DOHH2 (cell line): ENCODE results near the gene TTC21A.

Experiments used
- H3F3A ChIP-seq: fragments of 200-600 bp; sonication (generic), shearing (Covaris generic); 2 replicates; pipeline ENCODE4 v1.6.0; 2016; ENCODE audit warnings: antibody characterized with exemption, mild to moderate bottlenecking; ENCODE audit not compliant: control insufficient read depth, insufficient read depth
- H3K27ac ChIP-seq: fragments of 200-600 bp; sonication (generic); 2 replicates; pipeline ENCODE4 v1.5.1; 2014; ENCODE audit warnings: low read depth, mild to moderate bottlenecking, low read length, moderate library complexity
- H3K27me3 ChIP-seq: fragments of 200-600 bp; sonication (generic); 2 replicates; pipeline ENCODE4 v1.6.1; 2014; ENCODE audit warnings: mild to moderate bottlenecking, low read length, mixed read lengths; ENCODE audit not compliant: control insufficient read depth
- H3K36me3 ChIP-seq: fragments of 200-600 bp; sonication (generic); 2 replicates; pipeline ENCODE4 v1.6.1; 2014; ENCODE audit warnings: mild to moderate bottlenecking, low read length, moderate library complexity, mixed read lengths; ENCODE audit not compliant: control insufficient read depth
- H3K4me1 ChIP-seq: fragments of 200-600 bp; sonication (generic); 2 replicates; pipeline ENCODE4 v1.6.1; 2014; ENCODE audit warnings: mild to moderate bottlenecking, low read length, mixed read lengths; ENCODE audit not compliant: control insufficient read depth
- H3K4me2 ChIP-seq: fragments of 200-600 bp; sonication (generic); 2 replicates; pipeline ENCODE4 v1.6.0; 2014; ENCODE audit warnings: mild to moderate bottlenecking, low read length, moderate library complexity
- H3K4me3 ChIP-seq: fragments of 200-600 bp; sonication (generic); 2 replicates; pipeline ENCODE4 v1.5.1; 2014; ENCODE audit warnings: mild to moderate bottlenecking, low read length, mixed read lengths
- H3K79me2 ChIP-seq: fragments of 200-600 bp; sonication (generic); 2 replicates; pipeline ENCODE4 v1.6.1; 2014; ENCODE audit warnings: mild to moderate bottlenecking, low read length, mixed read lengths; ENCODE audit not compliant: control insufficient read depth
- H3K9me2 ChIP-seq: fragments of 200-600 bp; sonication (generic); replicated peaks from 2 replicates; pipeline ENCODE4 v1.6.1; 2014; ENCODE audit warnings: mild to moderate bottlenecking, low read length, mixed read lengths; ENCODE audit not compliant: control insufficient read depth
- H3K9me3 ChIP-seq: fragments of 200-600 bp; sonication (generic); 2 replicates; pipeline ENCODE4 v1.6.1; 2014; ENCODE audit warnings: antibody characterized with exemption, low read length, mixed read lengths; ENCODE audit not compliant: control insufficient read depth, insufficient read depth
- H4K20me1 ChIP-seq: fragments of 200-600 bp; sonication (generic); 2 replicates; pipeline ENCODE4 v1.6.0; 2014; ENCODE audit warnings: low read depth, mild to moderate bottlenecking, antibody characterized with exemption, low read length, moderate library complexity; ENCODE audit not compliant: control insufficient read depth, insufficient read depth
- CTCF ChIP-seq: fragments of 200-600 bp; sonication (generic); IDR thresholded peaks from one replicate; pipeline ENCODE4 v1.5.1; 2014; ENCODE audit warnings: antibody characterized with exemption, mild to moderate bottlenecking, low read depth, low read length; ENCODE audit not compliant: poor library complexity, severe bottlenecking
- EZH2phosphoT487 ChIP-seq: fragments of 200-600 bp; sonication (generic); IDR thresholded peaks from 2 replicates; pipeline ENCODE4 v1.6.1; 2017; ENCODE audit warnings: borderline replicate concordance, mild to moderate bottlenecking, antibody characterized with exemption, low read length, moderate library complexity, mixed read lengths

The TTC21A gene

DNA sequence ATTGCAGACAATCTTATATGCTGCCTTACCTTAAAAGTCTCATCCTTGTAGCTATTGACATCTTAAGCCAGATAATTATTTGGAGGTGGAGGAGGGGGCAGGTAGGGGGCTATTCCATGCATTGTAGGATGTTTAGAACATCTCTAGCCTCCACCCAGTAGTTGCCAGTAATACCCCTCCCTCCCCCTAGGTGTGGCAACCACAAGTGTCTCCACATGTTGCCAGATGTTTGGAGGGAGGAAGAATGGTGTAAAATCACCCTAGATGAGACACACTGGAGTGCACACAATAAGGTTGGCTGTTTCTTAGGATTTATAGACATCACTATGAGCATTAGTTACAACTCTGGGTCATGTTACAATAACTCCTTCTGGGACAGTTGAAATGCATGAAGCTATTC lies 27.5 kb upstream of the TTC21A start:
- Histone ChIP-seq H3K4me2 (no peak overlapping the region), H3K27me3 (no peaks in the 10 kb centered on the region), H3K4me3 (no peak overlapping the region), H3K36me3 (peaks cover 28% of the 10 kb centered on the region), H3K79me2 (no peaks in the 10 kb centered on the region), H3K4me1 (no peaks in the 10 kb centered on the region), H4K20me1 (no peaks in the 10 kb centered on the region), H3K9me2 (no peaks in the 10 kb centered on the region), H3F3A (no peaks in the 10 kb centered on the region), H3K9me3 (no peaks in the 10 kb centered on the region), H3K27ac (no peak overlapping the region)
- no peak for TF ChIP-seq CTCF
- TF ChIP-seq EZH2phosphoT487: no peak

DNA sequence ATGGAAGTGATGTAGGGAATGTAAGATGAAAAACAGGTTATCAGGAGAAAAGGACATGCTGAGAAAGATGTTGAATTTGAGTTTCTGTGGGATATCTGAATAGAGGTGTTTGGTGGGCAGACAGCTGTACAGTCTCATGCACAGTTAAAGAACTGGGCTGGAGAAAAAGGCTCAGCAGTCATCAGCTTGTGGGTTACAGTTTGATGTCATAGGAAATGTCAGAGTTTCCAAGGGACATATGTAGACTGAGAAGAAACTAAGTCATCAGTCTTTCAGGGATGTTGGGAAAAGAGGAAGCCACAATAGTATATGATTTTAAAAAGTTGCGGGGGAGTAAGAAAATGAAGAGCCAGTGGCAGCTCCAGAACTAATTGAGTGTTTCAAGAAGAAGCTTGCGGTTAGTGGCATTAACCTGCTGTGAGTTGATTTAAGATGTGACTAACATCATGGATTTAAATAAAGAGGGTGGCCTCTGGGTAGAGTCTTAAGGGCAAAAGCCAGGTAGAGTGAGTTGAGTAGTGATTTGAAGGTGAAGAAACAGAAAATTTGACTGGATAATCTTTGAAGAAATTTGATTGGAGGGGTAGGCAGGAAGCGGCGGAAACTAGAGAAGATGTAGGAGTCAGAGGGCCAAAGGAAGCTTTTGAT lies 24.7 kb upstream of the TTC21A start:
- Histone ChIP-seq H3K27me3 (no peaks in the 10 kb centered on the region), H3F3A (0 out of 2 replicates have a peak, but pooled peaks cover 2% of the 10 kb centered on the region), H3K36me3 (peaks cover 28% of the 10 kb centered on the region), H3K4me3 (no peak overlapping the region), H4K20me1 (no peaks in the 10 kb centered on the region), H3K9me2 (no peaks in the 10 kb centered on the region), H3K27ac (no peak overlapping the region), H3K9me3 (no peaks in the 10 kb centered on the region), H3K4me2 (no peak overlapping the region), H3K79me2 (no peaks in the 10 kb centered on the region), H3K4me1 (peaks cover 17% of the 10 kb centered on the region)
- no peak for TF ChIP-seq CTCF

DNA sequence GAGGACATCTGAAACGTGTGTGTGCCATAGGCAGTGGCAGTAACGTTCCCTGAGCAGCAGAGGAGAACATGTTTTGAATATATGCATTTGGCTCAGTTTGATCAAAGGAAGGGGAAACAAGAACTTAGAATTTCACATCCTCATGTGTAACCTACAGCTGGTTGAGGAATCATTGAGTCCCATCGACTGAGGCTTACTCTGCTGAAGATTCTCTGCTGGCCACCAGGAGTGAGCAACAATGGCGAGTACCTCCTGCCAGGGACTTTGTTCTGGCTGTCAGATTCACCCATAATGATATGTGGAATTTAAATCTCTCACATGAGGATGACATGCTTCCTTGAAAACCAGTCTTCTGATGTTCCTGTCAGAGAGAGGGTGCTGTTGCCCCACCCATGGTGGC lies 21.3 kb upstream of the TTC21A start:
- Histone ChIP-seq H4K20me1 (no peaks in the 10 kb centered on the region), H3K36me3 (peaks cover 37% of the 10 kb centered on the region), H3K79me2 (no peaks in the 10 kb centered on the region), H3K9me3 (no peaks in the 10 kb centered on the region), H3K4me3 (peak overlapping the region; percentile 45), H3K4me2 (peak overlapping the region; percentile 62), H3K27me3 (no peaks in the 10 kb centered on the region), H3K27ac (peak overlapping the region; percentile 26), H3K9me2 (no peaks in the 10 kb centered on the region), H3F3A (0 out of 2 replicates have a peak, but pooled peaks cover 2% of the 10 kb centered on the region), H3K4me1 (peaks cover 17% of the 10 kb centered on the region)
- TF ChIP-seq CTCF: peak; percentile 22
- no peak for TF ChIP-seq EZH2phosphoT487
